Adrenal gland (tissue), 5 donors: ENCODE measurements around the gene MCU.

Experiments used
- CTCF ChIP-seq, 6 experiments: fragments of 450-650 bp in 4 of 6; fragments of 200-600 bp in 2 of 6; sonication (generic) in 1 of 6; IDR thresholded peaks; 1 replicate in 5 of 6; 2 replicates in 1 of 6; pipeline versions ENCODE4 v1.5.1 to v1.8.0; 2016 to 2021; ENCODE audit warnings: antibody characterized with exemption in 6 of 6, mild to moderate bottlenecking in 2 of 6, moderate library complexity in 1 of 6
- POLR2A ChIP-seq, 2 donors: fragments of 450-650 bp; IDR thresholded peaks; one replicate each; pipeline ENCODE4 v1.6.1; 2017; ENCODE audit warnings: antibody characterized with exemption in 2 of 2, mild to moderate bottlenecking in 2 of 2, moderate library complexity in 1 of 2
- donor health status: DM: no; HTN: no; CAD: no.

GRCh38 chr10:72732521-72732920, 40.6 kb downstream of the MCU start:
- TF ChIP-seq POLR2A (IDR thresholded peaks at IDR 0.05) (no peak), CTCF (IDR thresholded peaks at IDR 0.05) (no peak)
